Progenitor cell of endocrine pancreas (in vitro differentiated cells): ENCODE results near the gene PPP2R2C. TPM values are rescaled to one million over a fixed set of nuclear protein-coding genes. Genes with fewer than 3 reads are reported as not detected.

Experiments
- DNase-seq: peaks from one replicate; pipeline ENCODE4 v3.0.0; 2021; ENCODE audit warnings: low spot score; ENCODE audit not compliant: unreplicated experiment
- H3K27ac Mint-ChIP-seq: 2 replicates; pipeline ENCODE4 v1.8.0; 2021; ENCODE audit warnings: mild to moderate bottlenecking, moderate library complexity, mixed read lengths
- H3K27me3 Mint-ChIP-seq: 2 replicates; pipeline ENCODE4 v1.8.0; 2021; ENCODE audit warnings: mixed read lengths
- H3K36me3 Mint-ChIP-seq: 2 replicates; pipeline ENCODE4 v1.8.0; 2022; ENCODE audit warnings: mixed read lengths; ENCODE audit not compliant: insufficient read depth
- H3K4me1 Mint-ChIP-seq: 2 replicates; pipeline ENCODE4 v1.8.0; 2021; ENCODE audit warnings: low read depth, mixed read lengths
- H3K4me3 Mint-ChIP-seq: 2 replicates; pipeline ENCODE4 v1.8.0; 2021; ENCODE audit warnings: low read depth, mild to moderate bottlenecking, moderate library complexity, mixed read lengths
- H3K9me3 Mint-ChIP-seq: 2 replicates; pipeline ENCODE4 v1.8.0; 2021; ENCODE audit warnings: low read depth, mixed read lengths
- CTCF ChIP-seq: fragments of 200-600 bp; sonication (generic); IDR thresholded peaks from one replicate; pipeline ENCODE4 v1.5.0; 2021; ENCODE audit warnings: antibody characterized with exemption, mild to moderate bottlenecking; ENCODE audit not compliant: unreplicated experiment
- total RNA-seq: library from RNA; stranded (reverse); gene quantifications from 2 replicates; pipeline ENCODE4 v1.2.1, GENCODE V29; 2021

The PPP2R2C gene
- total RNA-seq, 1 donor from 2014 or later = 0.19 TPM

GRCh38 chr4:6441758-6442157 lies 30.7 kb downstream of the PPP2R2C start:
- Mint-ChIP-seq H3K9me3 (no peaks in the 10 kb centered on the region), H3K27me3 (peaks cover 23% of the 10 kb centered on the region), H3K27ac (no peak overlapping the region), H3K4me3 (no peak overlapping the region), H3K4me1 (no peaks in the 10 kb centered on the region), H3K36me3 (no peaks in the 10 kb centered on the region)
- TF ChIP-seq CTCF = no peak
- DNase-seq = no peak

- no peaks in the 10 kb centered on the region for H3K4me1 Mint-ChIP-seq
- no peak overlapping the region for H3K4me3 Mint-ChIP-seq
- H3K27ac Mint-ChIP-seq = no peak overlapping the region
- H3K27me3 Mint-ChIP-seq = peaks cover 20% of the 10 kb centered on the region
- H3K36me3 Mint-ChIP-seq = no peaks in the 10 kb centered on the region
- no peaks in the 10 kb centered on the region for H3K9me3 Mint-ChIP-seq
- DNase-seq = no peak
- TF ChIP-seq CTCF = no peak
Measured at GRCh38 chr4:6441202-6441582, 31.2 kb downstream of the PPP2R2C start.

GRCh38 chr4:6440506-6441201 lies 31.8 kb downstream of the PPP2R2C start:
- Mint-ChIP-seq H3K27ac (no peak overlapping the region), H3K9me3 (no peaks in the 10 kb centered on the region), H3K4me1 (no peaks in the 10 kb centered on the region), H3K36me3 (no peaks in the 10 kb centered on the region), H3K27me3 (peaks cover 18% of the 10 kb centered on the region), H3K4me3 (no peak overlapping the region)
- no peak for DNase-seq
- TF ChIP-seq CTCF = no peak

- DNase-seq = no peak
- no peak for TF ChIP-seq CTCF
- Mint-ChIP-seq H3K36me3 (peaks cover 1% of the 10 kb centered on the region), H3K27me3 (peaks cover 18% of the 10 kb centered on the region), H3K4me1 (no peaks in the 10 kb centered on the region), H3K4me3 (no peak overlapping the region), H3K9me3 (peaks cover 6% of the 10 kb centered on the region), H3K27ac (no peak overlapping the region)
Measured at GRCh38 chr4:6439120-6439762, 33.2 kb downstream of the PPP2R2C start.

GRCh38 chr4:6437826-6438238 lies 34.6 kb downstream of the PPP2R2C start:
- no peaks in the 10 kb centered on the region for H3K4me1 Mint-ChIP-seq
- H3K36me3 Mint-ChIP-seq = peaks cover 1% of the 10 kb centered on the region
- no peak for DNase-seq
- H3K9me3 Mint-ChIP-seq = peaks cover 6% of the 10 kb centered on the region
- H3K27ac Mint-ChIP-seq = no peak overlapping the region
- peaks cover 19% of the 10 kb centered on the region for H3K27me3 Mint-ChIP-seq
- TF ChIP-seq CTCF = no peak
- H3K4me3 Mint-ChIP-seq = no peak overlapping the region
